GM18907 (cell line): ENCODE measurements around the gene RUFY4.

Experiments used
- ATAC-seq: cut with Tn5 transposase; IDR thresholded peaks from one replicate; pipeline ENCODE4 v1.9.1; 2021; ENCODE audit warnings: mild to moderate bottlenecking, moderate library complexity; ENCODE audit not compliant: unreplicated experiment

RUFY4 gene

GRCh38 chr2:218060950-218061660, 7.9 kb upstream of the RUFY4 start:
- ATAC-seq: no peak

GRCh38 chr2:218063486-218063885, 5.6 kb upstream of the RUFY4 start:
- peak; percentile 86 for ATAC-seq

GRCh38 chr2:218063896-218064295, 5.2 kb upstream of the RUFY4 start:
- ATAC-seq: no peak

DNA sequence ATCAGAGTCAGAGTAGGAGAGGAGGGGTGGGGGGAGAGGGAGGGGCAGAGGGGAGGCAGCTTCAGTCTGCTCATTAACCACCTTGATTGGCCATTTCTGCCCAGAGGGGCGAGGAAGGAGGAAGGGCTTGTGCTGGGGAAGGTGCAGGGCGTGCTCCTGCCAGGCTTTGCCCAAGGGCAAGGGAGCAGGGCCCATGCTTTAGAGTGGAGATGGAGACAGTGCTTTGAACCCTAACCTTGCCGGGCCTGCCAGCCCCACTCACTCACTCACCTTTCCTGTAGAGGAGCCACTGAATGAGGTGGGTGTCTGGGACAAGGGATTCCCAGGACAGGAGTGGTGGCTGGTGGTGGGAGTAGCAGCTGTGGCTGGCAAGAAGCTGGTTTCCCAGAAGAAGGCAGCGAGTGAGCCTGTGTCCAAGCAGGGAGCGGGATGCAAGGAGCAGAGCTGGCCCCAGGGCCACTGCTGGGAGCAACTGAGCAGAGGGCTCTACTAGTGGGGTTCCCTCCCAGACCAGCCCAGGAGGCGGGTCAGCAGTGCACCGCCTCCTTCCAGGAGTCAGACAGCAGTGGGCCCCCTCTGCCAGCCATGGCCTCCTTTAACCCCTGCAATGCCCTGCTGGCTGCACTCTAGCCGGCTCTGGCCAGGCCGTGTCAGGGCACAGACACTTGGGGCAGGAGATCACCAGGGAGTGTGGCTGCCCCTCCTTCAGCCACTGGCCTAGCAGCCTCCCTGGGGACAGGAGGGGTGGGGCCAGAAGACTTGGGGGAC, 3.6 kb upstream of the RUFY4 start:
- no peak for ATAC-seq

DNA sequence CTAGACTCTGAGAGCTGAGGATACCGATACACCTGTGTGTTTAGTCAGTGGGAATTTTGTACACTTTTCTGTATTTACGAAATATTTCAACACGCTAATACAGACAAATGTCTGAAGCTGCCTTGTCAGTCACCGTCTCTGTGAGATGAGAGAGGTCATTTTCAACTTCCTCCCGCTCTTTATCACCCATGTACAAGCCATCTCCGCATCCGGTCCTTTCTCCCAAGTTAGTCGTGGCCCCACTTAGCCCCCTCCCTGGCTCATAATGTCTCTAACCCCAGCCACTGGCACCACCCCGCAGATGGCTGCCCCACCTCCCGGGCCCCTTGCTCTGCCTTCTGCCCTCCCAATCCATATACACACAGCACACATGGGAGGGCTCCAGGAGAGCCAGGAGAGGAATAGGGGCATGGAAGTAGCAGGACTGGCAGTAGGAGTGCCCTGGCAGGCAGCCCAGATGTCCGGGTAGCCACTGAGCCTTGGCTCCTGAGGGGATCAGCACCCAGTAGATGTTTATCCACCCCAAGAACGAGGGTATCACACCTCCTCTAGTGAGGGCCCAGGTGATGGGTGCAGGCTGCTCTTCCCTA, 2.0 kb upstream of the RUFY4 start:
- no peak for ATAC-seq

DNA sequence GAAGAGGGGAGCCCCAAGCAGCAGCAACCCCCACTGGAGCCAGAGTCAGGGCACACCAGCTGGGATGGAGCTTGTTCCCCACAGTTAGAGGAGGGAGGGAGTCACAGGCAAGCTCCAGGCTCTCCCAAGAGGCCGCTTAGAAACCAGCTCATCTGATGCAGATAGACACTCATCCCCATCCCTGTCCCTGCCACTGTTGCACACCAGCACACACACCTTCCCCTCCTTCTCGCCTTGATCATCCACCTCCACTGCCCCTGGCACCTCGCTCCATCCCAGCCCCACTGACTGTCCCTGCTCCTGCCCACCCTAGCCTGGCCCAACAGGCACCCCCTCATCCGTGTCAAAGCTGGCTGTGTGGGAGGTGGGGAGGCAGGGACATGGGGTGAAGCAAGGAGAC, 1.5 kb upstream of the RUFY4 start:
- ATAC-seq: no peak

GRCh38 chr2:218069606-218070300, 700 bp downstream of the RUFY4 start:
- no peak for ATAC-seq

- ATAC-seq: no peak
Observed at GRCh38 chr2:218070587-218070986, 1.5 kb downstream of the RUFY4 start.

DNA sequence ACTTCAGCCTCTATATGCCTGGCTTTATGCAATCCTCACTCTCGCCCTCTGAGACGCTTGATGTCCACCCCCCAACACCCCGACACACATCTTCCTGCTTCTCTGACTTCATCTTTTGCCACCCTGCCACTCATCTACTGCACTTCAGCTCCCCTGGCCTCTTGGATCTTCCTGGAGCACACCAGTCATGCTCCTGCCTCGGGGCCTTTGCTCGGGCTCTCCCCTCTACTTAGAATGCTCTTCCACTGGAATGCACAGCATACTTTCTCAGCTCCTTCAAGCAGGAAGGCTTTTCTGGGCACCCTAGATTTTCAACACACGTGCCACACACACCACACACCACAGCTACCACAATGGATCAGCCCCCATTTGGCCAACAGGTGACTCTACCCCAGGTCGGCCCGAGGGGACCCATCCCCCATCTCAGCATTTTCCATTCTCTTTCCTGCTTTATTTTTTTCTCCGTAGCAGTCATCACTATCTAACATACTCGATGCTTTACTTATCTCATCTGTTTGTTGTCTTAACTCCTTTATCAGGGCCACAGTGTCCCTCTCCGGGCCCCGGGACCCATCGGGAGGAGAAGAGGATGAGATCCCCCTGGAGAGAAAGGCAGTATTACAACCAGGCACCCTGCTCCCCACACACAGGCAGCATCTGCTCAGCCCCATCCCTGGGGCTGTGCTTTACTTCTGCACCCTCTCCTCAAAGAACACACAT, 2.3 kb downstream of the RUFY4 start:
- no peak for ATAC-seq

DNA sequence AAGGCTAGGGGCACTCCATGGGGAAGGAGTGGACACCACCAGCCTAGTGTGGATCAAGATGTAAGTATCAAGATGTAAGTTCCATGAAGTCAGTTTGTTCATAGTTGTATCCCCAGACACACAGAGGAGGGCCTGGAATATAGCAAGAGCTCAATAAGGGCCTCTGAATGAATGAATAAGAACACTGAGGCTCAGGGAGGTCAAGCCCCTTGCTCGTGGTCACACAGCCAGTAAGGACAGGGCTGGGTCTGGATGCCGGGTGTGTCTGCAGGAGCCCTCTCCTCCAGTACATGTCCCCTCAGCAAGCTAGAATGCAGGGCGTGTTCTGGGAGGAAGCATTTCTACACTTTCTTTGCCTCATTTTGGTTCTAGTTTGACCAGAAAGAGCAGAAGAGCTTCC, 2.9 kb downstream of the RUFY4 start:
- ATAC-seq: no peak

DNA sequence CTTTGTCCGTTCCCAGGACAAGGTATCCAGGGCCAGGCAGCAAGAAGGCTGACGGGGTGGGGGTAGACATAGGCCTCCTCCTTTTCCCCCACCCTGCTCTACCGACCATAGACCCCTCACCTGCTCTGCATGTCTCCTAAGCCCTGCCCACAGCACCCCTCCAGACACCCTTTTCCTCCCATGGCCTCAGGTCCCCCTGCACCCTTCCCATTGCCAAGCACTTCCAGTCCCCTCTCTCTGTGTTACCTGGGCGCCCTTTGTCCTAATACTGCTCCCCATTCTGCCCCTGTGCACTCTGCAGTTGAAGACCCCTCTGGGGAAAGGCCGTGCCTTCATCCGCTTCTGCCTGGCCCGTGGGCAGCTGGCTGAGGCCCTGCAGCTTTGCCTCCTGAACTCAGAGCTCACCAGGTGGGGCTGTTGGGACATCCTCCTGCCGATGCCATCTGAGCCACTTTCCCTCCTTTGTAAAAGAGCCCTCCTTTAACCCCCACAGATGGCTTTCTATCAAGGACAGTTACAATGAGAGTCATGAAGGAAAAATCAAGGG, 3.5 kb downstream of the RUFY4 start:
- no peak for ATAC-seq

- no peak for ATAC-seq
Observed at GRCh38 chr2:218073185-218073584, 4.1 kb downstream of the RUFY4 start.

GRCh38 chr2:218074031-218074430, 5.0 kb downstream of the RUFY4 start:
- ATAC-seq: no peak

DNA sequence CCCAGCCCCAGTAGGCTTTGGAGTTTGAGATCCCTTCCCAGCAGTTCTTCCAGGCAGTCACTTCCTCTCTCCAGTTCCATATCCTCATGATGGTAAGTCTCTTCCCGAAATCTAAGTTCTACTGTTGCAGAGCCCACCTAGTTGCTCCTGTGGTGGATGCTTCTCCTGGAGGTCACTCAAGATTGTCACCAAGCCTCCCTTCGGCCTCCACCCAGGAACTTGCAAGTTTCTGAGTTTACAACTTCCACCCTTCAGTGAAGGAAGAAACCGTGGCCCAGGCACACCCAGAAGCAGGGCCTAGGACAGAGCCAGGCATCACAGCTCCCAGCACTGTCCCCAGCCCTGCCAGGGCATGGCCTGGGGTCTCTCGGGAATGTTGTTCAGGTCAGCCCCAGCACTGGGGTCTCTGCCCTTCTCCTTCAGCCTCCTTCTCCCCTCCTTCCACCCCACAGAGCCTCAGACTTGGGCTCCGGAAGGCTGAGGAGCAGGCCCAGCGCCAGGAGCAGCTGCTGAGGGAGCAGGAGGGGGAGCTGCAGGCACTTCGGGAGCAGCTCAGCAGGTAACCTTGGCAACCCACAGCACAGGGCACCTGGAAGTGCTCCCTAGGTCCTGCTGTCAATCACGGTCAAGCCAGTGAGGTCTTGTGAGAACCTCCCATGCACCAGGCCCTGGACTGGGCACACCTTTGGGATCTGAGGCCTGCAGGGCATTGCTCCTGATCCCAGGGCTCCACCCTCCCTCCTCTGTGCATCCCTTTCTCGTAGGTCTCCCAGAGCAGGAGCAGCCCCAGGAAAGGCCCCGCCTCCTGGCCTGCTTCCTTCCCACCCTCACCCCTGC, 7.1 kb downstream of the RUFY4 start:
- no peak for ATAC-seq

- no peak for ATAC-seq
Observed at GRCh38 chr2:218077464-218078216, 8.6 kb downstream of the RUFY4 start.

DNA sequence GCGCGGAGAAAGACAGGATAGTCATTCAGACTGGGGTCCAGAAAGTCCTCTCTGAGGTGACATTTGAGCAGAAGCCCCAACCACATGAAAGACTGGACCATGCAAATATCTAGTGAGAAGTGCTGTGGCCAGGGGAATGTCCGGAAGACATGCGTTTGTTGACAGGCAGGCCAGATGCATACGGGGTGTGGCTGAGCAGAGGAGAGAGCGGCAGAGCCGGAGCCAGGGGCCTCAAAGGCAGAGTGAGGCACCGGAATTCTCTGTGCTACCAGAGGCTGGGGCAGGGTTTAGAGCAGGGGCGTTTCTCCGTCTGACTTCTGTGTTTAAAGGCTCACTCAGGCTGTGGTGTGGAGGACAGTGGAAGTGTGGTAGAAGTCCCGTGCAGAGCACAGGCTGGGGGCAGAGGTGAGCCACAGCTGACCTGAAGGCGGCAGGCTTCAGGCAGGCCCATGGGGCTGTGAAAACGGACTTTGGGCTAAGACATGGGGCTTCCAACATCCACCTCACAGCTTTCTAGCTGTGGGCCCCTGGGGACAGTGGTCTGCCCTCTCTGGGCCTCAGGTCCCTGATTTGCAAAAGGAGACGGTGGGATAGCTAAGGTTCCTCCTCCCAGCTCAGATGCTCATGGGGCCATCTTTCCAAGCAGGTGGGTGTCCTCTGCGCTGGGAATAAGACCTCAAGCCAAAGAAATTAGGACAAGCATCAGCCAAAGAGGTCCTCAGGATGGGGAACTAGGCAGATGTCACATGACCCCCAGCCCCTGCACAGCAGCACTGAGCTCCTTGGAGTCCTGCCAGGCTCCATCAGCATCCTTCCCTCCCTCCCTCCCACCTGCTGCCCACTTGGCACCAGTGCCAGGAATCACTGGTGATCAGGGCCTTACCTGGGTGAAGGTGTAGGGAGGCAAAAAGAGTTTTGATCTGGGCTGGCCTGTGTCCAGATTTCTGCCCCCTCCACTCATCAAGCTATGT, 11.2 kb downstream of the RUFY4 start:
- ATAC-seq: no peak

GRCh38 chr2:218081063-218081462, 12.0 kb downstream of the RUFY4 start:
- ATAC-seq: peak; percentile 95

GRCh38 chr2:218081695-218082094, 12.6 kb downstream of the RUFY4 start:
- ATAC-seq: no peak
